Stimulated activated CD8-positive, alpha-beta memory T cell treated with anti-CD3 and anti-CD28 coated beads, Interleukin-15, amount 100 ng/mL, for 1 hour (primary cell): ENCODE data around the gene ADRM1.

ENCODE experiments used
- DNase-seq: peaks from one replicate; pipeline ENCODE4 v3.0.0-alpha.2; 2020; ENCODE audit warnings: low read depth

Gene ADRM1

DNA sequence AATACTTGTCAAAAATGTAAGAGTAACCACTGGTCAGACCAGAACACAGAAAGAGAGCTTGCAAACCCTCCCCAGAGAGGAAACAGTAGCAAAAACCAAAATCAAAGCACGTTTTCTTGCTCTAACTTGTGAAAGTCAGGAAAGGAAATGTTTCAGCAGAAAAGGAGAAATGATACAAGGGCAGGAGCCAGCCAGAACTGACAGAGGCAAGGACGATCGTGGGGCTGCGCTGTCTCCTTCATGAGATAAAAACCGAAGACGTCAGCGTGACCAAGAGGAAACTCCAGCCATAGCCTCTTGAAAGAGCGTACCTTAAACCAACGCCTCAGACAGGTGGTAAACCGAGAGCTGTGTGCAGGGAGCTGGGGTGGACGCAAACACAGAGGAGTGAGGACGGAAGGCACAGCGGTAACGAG, 36.9 kb downstream of the ADRM1 start:
- DNase-seq = no peak

DNA sequence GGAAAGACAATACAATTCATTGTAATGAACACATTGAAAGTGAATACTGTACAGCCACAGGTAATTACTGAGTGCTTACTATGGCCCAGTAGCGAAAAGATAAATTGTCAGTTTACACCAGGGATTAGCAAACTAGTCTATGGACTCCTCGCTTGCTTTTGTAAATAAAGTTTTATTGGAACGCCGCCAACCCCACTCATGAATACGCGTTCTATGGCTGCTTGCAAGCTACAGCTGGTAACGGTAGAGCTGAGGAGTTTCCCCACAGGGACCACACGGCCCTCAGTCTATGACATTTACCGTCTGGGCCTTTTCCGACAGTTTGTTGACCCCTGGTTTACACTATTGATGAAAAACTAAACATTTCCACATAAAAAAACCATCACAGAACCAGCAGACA, 40.1 kb downstream of the ADRM1 start:
- no peak for DNase-seq

DNA sequence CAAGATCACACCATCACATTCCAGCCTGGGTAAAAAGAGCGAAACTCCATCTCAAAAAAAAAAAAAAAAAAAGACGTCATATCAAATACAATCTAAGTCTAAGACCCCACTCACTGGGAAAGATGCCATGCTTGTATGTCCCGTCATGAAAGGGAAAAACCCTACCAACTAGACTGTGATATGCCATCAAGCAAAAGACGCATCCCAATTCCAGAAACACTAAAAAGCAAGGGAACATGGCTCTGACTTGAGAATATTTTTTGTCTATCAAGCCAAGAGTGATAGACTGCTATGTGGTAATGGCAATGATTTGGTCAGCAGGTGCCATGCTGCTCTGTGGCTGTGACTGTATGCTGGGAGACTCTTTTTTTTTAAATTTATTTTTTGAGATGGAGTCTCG, 41.3 kb downstream of the ADRM1 start:
- no peak for DNase-seq

DNA sequence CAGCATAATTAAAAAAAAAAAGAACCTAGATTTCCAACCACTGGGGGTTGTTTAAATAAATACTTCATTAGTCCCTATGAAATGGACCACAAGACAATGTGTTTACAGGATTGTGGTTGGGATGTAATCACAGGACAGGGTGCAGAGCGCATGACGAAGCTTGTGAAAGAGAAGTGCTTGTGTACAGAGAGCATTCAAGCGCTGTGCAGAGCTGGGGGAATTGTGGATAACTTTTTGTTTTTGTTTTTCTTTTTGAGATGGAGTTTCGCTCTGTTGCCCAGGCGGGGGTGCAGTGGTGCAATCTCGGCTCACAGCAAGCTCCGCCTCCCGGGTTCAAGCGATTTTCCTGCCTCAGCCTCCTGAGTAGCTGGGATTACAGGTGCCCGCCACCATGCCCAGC, 42.0 kb downstream of the ADRM1 start:
- no peak for DNase-seq

DNA sequence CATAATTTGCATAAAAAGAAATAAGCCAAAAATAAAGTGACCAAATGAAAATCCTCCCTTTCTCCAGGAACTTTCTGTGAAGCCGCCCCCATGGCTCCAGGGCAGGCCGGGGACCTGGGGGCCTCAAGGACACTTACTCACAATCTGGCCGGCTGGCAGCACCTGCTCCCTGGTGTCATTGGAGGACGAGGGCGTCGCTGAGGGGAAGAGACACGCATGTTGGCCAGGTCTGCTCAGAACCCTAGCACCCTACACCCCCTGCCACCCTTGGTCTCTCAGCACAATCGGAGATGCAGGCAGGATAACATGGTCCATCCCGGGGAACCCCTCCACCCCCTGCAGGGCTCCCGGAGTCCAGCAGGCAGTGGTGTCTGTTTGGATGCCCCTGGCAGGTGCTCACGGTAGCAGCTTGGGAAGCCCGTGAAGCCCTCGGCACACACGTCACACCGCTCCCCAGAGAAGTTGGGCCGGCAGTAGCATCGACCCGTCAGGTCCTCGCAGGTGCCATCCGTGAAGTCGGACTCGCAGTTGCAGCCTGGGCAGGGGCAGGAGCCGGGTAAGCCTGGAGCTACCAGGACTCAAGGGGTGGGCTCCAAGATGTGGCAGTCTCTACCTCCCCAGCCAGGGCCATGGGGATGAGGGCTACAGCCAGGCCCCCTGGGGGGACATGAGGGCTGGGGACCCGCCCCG, 43.0 kb downstream of the ADRM1 start:
- no peak for DNase-seq

DNA sequence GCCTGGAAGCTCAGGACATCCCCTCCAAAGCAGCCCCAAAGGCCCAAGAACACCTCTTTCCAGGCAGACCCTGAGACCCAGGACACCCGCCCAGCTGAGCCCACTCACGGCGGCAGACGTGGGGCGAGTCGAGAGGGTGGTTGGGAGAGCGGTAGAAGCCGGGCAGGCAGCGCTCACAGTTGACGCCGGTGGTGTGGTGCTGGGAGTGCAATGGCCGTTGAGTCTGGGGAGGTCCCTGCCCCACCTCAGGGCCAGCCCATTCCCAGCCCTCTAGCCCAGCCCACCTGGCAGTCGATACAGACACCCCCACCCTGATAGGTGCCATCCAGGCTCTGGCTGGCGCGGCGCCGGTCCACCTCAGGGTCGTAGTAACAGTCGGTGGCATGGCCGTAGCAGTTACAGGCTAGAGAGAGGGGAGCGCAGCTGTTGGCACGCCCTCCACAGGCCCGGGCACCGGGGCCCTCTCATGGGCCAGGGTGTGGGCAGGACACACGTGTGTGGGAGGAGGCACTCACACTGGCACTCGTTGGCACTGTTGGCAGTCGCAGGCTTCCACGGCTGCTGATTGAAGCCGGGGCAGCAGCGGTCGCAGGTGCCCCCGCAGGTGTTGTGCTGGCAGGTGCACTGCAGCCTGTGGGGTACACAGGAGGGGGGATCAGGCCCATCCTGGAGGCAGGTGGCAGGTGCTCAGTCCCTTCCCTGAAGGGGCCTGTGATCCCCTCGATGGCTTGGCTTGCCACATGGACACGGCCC, 43.8 kb downstream of the ADRM1 start:
- no peak for DNase-seq

DNA sequence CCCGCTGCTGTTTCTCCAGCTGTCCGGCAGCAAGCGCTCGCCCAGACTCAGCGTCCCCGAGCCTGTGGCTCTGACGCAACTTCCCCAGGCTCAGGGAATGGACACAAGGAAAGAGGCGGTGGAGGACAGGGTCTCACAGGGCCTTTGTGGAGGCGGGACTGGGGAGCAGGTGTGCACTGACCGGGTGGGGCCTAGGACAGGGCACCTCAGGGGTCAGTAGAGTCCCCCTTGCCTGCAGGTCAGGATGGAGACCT, 44.3 kb downstream of the ADRM1 start:
- no peak for DNase-seq

DNA sequence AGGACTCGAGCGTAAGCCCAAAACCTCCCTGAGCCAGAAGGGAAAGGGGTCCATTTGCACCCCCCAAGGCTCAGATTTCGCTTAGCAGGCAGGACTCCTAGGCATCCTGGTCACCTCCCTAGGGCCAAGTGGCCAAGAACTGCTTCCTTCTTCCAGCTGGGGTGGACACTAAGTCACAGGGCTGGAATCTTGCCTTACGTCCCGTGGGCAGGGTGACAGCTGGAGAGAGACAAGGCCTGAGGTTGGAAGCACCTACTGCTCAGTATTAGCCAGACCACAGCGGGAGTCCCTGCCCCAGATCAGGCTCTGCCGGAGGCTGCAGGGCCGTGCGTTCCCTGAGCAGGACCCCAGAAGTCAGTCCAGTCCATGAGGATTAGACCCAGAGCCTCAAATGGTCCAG, 44.6 kb downstream of the ADRM1 start:
- no peak for DNase-seq

DNA sequence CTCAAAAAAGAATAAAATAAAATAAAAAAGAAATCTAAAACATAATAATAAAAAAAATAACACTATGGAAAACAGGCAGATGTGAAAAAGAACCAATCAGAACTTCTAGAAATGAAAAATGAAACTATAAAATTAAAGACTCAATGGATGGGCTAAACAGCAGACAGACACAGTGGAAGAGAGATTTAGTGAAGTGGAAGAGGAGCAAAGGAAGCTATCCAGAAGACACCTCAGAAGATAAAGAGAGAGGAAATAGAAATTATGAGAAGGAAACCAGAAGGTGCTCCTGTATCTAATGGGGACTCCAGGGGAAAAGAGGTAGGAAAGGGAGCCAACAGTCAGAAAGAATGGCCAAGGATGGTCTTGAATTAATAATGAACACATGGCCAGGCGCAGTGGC, 45.8 kb downstream of the ADRM1 start:
- DNase-seq = no peak

DNA sequence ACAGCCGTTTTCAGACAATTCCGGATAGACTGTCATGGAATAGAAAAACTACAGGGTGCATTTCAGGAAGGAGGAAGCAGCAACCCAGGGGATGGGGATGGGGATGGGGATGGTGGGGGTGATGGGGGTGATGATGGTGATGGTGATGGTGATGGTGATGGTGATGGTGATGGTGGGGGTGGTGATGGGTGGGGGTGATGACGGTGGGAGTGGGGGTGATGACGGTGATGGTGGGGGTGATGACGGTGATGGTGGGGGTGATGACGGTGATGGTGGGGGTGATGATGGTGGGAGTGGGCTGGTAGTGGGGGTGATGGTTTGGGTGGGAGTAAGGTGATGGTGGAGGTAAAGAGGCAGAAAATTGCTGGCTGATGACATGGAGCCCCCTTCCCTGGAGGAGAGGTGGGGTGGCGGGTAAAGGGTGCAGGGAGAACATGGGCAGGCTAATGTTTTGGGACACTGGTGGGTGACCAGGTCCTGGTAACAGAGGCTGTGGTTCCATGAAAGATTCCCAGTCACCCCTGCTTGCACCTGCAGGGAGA, 46.8 kb downstream of the ADRM1 start:
- no peak for DNase-seq

DNA sequence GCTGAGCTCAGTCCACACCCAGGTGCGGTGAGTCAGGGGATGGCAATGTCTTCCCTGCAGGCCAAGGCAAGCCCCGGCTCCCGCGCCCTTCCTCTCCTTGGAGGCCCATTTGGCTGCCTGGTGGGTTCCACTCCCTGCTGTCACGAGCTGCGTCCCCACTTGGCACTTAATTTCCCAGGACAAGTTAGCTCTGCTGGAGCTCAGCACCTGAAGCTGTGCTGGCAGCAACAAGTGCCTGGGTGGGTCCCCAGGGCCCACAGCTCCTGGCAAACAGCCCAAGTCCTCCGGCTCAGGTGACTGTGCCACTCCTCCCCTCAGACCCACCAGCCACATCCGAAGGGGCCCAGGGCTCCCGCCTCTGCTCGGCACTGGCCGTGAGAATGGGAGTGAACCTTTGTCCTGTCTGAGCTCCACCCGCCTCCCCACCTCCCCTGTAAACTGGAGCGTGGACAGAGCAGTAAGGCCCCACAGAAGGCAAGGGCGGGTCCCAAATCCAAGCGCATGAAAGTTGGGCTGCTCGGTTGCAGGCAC, 47.4 kb downstream of the ADRM1 start:
- DNase-seq = no peak

DNA sequence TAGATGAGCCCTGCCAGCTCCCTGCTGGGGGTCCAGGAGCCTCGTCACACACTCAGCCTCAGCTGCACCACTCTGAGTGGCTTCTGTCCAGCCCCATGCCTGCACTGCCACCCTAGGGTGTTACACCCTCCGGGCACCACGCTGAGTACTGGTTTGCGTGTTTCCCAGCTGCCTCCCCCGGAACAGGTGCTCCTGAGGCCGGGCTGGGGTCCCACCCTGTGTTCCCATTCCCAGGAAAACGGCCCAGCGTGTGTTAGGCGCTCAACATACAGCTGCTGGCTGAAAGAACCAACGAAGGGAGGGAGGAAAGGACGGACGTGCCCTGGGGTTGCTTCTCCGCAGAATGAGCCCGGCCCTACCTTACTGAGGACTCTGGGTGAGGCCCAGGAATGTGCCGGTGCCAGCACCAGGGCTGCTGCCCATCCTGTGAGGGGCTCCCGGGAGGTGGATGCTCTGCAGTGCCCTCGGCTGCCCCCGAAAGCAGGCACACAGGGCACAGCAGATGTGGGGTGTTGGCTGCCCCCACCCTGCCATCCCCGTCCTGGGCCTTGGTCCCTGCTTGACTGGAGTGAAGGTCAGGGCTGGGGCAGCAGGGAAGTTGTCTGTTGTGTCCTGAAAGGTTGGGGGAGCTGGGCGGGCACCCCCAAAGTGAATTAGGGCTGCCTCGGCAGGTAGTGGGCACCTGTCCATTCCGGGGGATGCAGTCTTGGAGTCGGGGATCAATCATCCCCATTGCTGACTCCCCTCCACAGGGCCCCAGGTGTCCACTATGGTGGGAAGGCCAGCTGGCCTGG, 48.0 kb downstream of the ADRM1 start:
- DNase-seq = no peak

DNA sequence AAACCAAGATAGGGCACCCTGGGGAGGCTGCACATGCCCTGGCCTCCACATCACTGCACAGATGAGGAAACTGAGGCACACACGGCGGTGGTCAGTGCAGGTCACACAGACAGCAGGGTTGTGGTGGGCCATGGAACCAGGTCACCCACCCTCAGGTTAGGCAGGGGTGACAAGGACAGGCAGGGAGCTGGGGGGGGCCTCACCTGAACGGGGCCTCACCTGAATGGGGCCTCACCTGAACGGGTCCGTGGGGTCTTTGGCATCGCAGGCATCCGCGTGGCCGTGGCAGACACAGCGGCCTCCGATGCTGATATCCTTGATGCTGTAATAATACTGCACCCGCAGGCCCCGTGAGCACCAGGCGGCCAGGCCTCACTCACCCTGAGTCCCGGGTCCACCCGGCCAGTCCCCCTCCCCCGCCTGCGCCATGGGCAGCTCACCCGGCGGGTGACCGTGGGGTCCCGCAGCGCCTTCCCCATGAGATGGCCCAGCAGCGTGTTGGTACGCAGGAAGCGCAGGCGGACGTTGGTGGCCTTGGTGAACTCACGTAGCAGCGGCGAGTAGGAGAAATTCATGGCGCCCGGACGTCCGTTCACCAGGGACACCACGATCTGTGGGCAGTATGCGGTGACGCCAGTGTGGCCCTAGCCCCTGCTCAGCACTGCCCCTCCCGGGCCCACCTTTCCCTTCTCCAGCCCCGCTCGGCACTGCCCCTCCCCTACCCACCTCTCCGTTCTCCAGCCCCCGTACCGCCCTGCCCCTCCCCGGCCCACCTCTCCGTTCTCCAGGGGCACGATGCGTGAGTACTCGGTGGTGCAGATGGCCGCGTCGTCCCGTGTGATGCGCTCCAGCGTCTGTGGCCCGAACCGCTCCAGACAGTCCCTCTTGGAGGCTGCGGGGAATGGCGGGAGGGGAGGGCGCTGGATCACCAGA, 48.9 kb downstream of the ADRM1 start:
- no peak for DNase-seq

DNA sequence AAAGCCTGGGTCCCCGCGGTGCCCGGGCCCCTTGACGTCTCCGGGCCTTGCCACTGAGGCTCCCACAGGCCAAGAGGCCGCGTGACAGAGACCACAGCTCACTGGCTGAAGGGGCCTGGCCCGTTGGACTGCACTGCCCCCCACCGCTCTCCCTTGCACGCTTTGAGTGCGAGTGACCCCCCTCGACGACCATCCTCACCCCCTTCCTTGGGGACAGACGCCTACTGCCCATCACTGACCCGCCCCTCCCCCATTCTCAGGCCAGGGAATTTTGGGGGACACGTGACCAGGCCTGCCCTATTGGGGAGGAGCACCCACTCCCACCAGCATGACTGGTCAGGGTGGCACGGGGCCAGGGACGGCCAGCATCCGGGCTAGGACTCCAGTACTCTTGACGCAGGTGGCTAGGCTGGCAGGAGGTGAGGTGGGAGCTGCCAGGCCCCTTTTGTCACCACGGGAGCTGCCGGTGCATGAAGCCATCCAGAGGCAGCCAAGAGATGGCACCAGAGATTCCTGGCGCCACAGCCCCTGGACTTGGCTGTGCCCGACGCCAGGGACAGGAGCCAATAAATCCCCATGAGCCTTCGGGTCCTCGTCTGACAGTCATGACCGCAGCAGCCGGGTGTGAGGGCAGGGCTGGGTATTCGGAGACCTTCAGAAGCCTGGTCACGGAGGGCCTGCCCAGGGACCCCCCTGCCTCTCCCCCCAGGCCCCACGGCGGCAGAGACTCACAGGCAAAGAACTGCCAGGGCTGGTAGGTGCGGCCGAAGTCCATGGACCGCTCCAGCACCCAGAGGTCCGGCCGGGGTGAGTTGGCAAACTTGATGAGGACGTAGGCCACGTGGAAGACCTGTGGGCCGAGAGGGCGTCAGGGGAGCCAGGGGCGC, 49.8 kb downstream of the ADRM1 start:
- DNase-seq = no peak

DNA sequence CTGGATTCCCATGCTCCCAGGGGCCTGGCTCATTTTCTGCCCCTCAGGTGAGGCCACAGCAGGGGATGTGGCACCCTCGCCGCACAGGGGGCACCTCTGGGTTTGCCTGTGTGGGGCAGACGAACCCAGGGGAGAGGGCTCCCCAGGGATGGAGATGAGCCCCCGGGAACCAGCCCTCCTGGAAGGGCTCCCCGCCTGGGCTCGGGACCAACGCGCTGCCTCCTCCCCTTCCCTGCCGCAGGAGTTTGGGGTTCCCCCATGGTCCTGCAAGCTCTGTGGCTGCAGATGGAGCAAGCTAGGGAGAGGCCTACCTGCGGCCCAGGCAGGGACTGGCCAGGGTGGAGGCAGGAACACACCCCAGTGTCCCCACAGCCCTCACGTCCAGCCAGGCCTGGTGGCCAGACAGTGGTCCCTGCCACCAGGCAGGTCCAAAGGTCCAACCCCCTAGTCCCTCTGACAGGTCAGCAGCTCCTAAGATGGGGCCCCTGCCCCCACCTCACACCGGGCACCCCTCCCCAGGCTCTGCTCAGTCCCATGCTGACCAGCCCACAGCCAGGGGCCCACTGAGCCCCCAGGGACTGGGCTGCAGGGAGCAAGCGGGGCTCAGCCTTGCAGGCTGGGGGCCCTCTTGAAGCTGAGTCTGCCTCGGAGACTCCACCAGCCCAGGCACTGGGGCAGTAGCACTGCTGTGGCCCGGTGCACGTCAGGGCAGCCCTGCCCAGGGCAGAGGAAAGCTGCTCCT, 50.7 kb downstream of the ADRM1 start:
- no peak for DNase-seq

DNA sequence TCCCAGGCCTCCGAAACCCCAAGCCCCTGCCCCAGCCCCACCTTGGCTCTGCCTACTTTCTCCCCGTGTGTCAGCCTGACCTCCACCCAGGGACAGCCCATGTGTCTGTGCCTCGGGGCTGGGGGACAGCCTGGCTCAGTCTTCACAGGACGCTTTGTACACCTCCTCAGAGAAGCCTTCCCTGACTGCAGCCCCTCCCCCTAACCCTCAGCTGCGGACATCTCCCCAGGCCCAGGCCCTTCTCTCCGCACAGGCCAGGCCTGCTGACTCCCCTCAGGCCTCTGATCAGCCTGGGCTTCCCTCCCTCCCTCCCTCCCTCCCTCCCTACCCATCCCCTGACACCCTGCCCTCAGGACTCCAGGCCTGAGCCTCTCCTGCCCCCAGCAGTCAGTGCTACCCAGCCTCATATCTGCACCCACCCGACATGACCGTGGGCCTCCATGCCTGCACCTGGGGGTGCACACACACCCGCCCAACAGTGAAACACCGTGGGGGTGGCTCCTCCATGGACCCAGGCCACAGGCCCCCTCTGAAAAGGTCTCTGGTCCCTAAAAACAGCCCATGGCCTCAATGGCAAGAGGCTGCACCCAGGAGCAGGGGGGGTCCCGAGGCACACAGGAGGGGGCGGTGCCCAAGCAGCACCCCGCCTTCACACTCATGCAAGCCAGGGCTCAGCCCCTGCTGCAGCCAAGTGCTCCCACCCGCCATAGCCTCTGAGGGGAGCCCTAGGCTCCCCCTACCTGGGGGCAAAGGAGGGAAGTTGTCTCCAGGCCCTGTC, 51.4 kb downstream of the ADRM1 start:
- no peak for DNase-seq

DNA sequence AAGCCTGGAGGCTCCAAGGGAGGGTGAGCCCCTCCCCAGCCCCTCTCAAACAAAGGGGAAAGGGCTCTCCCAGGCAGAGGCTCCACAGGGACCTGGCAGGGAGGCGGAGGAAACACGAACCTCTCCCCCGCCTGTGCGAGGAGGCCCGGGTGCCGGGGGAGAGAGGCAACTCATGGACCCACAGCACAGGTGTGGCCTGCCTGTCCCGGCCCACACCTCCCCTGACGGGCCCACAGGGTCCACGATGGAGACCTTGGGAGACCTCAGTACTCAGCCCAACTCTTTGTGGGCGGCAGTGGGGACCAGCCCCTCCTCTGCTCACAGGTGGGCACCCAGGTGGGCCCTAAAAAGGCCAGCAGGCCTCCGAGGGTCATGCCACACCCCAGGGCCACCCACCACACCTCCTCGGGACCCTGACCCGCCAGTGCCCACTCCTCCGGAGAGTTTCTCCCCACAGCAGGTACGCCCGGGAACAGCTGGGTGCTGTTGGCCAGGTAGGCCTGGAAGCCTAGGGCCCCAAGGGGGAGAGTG, 52.1 kb downstream of the ADRM1 start:
- no peak for DNase-seq

DNA sequence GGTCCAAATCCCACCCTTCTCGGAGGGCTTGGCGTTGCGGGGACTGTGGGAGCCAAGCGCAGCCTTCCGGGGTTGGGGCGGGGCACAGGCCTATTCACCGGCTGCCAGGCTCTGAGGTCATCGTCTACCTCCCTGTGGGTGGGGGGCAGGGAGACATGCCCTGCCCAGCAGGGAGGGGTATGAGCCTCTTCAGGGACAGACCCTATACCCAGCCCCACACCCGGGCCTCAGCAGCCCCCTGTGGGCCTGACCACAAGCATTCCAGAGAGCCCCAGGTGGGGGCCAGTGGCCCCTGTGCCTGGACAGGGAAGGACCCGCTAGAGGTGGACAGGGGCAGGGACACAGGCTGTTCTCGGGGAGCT, 52.7 kb downstream of the ADRM1 start:
- no peak for DNase-seq
